IMR-90 (cell line): Measurements from ENCODE around the gene LIN7C. TPM values are rescaled to one million over a fixed set of nuclear protein-coding genes. Genes with fewer than 3 reads are reported as not detected.

Experiments used
- ATAC-seq: fragments of 200-7000 bp; cut with Tn5 transposase; 2 replicates; pipeline ENCODE4 v1.9.1; 2020; ENCODE audit warnings: low read depth, mild to moderate bottlenecking, moderate library complexity
- BruUV-seq: library from RNA; stranded (reverse); fragments of 400-500 nt; replicated peaks from 2 replicates; lab custom pipeline; 2021; lab: Mats Ljungman, UMichigan
- CTCF ChIA-PET: fragments of 300-600 bp; formaldehyde crosslinking; extraction: SDS; loops from one replicate; lab custom pipeline; 2021; ENCODE audit warnings: antibody characterized with exemption; lab: Yijun Ruan, JAX
- POLR2A ChIA-PET: fragments of 300-600 bp; sonication (Branson Sonifier 250); formaldehyde crosslinking; loops from one replicate; lab custom pipeline; 2022; ENCODE audit warnings: antibody characterized with exemption; ENCODE audit not compliant: unreplicated experiment; lab: Charles Lee
- DNase-seq: peaks from one replicate; pipeline ENCODE4 v3.0.0; 2013
- H2AFZ ChIP-seq: replicated peaks from 2 replicates; pipeline ENCODE3; 2013; ENCODE audit warnings: low read length, mild to moderate bottlenecking; ENCODE audit not compliant: poor library complexity
- H2AK5ac ChIP-seq: 2 replicates; pipeline ENCODE4 v1.6.1; 2013; ENCODE audit warnings: low read depth, low read length, inconsistent platforms
- H2AK9ac ChIP-seq: replicated peaks from 2 replicates; pipeline ENCODE3; 2013; ENCODE audit warnings: mild to moderate bottlenecking, low read depth, low read length, moderate library complexity; ENCODE audit not compliant: poor library complexity
- H2BK120ac ChIP-seq: 2 replicates; pipeline ENCODE4 v1.6.1; 2013; ENCODE audit warnings: low read depth, low read length, inconsistent platforms
- H2BK15ac ChIP-seq: 3 replicates; pipeline ENCODE4 v1.6.1; 2013; ENCODE audit warnings: low read depth, low read length, inconsistent platforms
- H2BK20ac ChIP-seq: 2 replicates; pipeline ENCODE4 v1.6.1; 2013; ENCODE audit warnings: low read depth, mild to moderate bottlenecking, inconsistent platforms, low read length, moderate library complexity
- H2BK5ac ChIP-seq: 2 replicates; pipeline ENCODE4 v1.6.1; 2013; ENCODE audit warnings: mild to moderate bottlenecking, low read depth, low read length, inconsistent platforms; ENCODE audit not compliant: poor library complexity, severe bottlenecking
- H3K14ac ChIP-seq: replicated peaks from 2 replicates; pipeline ENCODE4 v1.6.1; 2013; ENCODE audit warnings: low read depth, low read length, inconsistent platforms
- H3K18ac ChIP-seq: 2 replicates; pipeline ENCODE4 v1.6.1; 2013; ENCODE audit warnings: low read depth, low read length, control low read depth
- H3K23ac ChIP-seq: 2 replicates; pipeline ENCODE4 v1.6.1; 2013; ENCODE audit warnings: low read depth, low read length, inconsistent platforms
- H3K27ac ChIP-seq: 2 replicates; pipeline ENCODE4 v1.5.1; 2013; ENCODE audit warnings: mild to moderate bottlenecking, control low read depth, low read length; ENCODE audit not compliant: insufficient read depth
- H3K27me3 ChIP-seq: 2 replicates; pipeline ENCODE4 v1.6.1; 2013; ENCODE audit warnings: low read length; ENCODE audit not compliant: control insufficient read depth, insufficient read depth
- H3K36me3 ChIP-seq: 2 replicates; pipeline ENCODE4 v1.6.1; 2013; ENCODE audit warnings: low read length, mixed read lengths; ENCODE audit not compliant: control insufficient read depth, insufficient read depth
- H3K4ac ChIP-seq: 2 replicates; pipeline ENCODE4 v1.6.1; 2013; ENCODE audit warnings: low read depth, low read length, inconsistent platforms
- H3K4me1 ChIP-seq: 2 replicates; pipeline ENCODE4 v1.6.1; 2013; ENCODE audit warnings: low read length, mixed read lengths; ENCODE audit not compliant: control insufficient read depth, insufficient read depth
- H3K4me2 ChIP-seq: 2 replicates; pipeline ENCODE4 v1.6.1; 2013; ENCODE audit warnings: low read depth, mild to moderate bottlenecking, control low read depth, low read length, moderate library complexity
- H3K4me3 ChIP-seq: 2 replicates; pipeline ENCODE4 v1.5.1; 2013; ENCODE audit warnings: low read depth, mild to moderate bottlenecking, control low read depth, low read length, moderate library complexity; ENCODE audit not compliant: insufficient read depth
- H3K56ac ChIP-seq: 2 replicates; pipeline ENCODE4 v1.6.1; 2013; ENCODE audit warnings: low read length, inconsistent platforms; ENCODE audit not compliant: insufficient read depth; ENCODE audit errors: extremely low read depth
- H3K79me1 ChIP-seq, 2 experiments: 2 replicates each; pipeline ENCODE4 v1.6.1; 2013; ENCODE audit warnings: low read length in 2 of 2, inconsistent platforms in 1 of 2, low read depth in 1 of 2
- H3K9ac ChIP-seq: 2 replicates; pipeline ENCODE4 v1.6.1; 2013; ENCODE audit warnings: low read depth, low read length, control low read depth
- H3K9me1 ChIP-seq: 2 replicates; pipeline ENCODE4 v1.6.1; 2013; ENCODE audit warnings: low read length, inconsistent platforms; ENCODE audit not compliant: insufficient read depth
- H3K9me3 ChIP-seq: 2 replicates; pipeline ENCODE4 v1.6.1; 2013; ENCODE audit warnings: low read length; ENCODE audit not compliant: control insufficient read depth, insufficient read depth
- H4K20me1 ChIP-seq: 2 replicates; pipeline ENCODE4 v1.6.1; 2013; ENCODE audit warnings: low read length, inconsistent platforms; ENCODE audit not compliant: insufficient read depth
- H4K5ac ChIP-seq: 2 replicates; pipeline ENCODE4 v1.6.1; 2013; ENCODE audit warnings: mild to moderate bottlenecking, low read depth, low read length, control low read depth
- H4K8ac ChIP-seq, 2 experiments: 2 replicates each; pipeline ENCODE4 v1.6.1; 2013; ENCODE audit warnings: low read depth in 2 of 2, low read length in 2 of 2, control low read depth in 1 of 2, inconsistent platforms in 1 of 2
- H4K91ac ChIP-seq: 2 replicates; pipeline ENCODE4 v1.6.1; 2013; ENCODE audit warnings: low read depth, low read length, inconsistent platforms; ENCODE audit not compliant: insufficient read depth
- BHLHE40 ChIP-seq: fragments of 150-350 bp; IDR thresholded peaks from 2 replicates; pipeline ENCODE4 v1.6.1; 2016; ENCODE audit warnings: mild to moderate bottlenecking, low read depth, low read length
- CHD1 ChIP-seq: IDR thresholded peaks from 2 replicates; pipeline ENCODE4 v1.6.1; 2012; ENCODE audit warnings: low read depth, low read length, improper control_type of control experiment
- MAFK ChIP-seq: IDR thresholded peaks from 2 replicates; pipeline ENCODE4 v1.6.1; 2012; ENCODE audit warnings: low read depth, low read length, improper control_type of control experiment
- NFE2L2 ChIP-seq: fragments of 150-350 bp; IDR thresholded peaks from 2 replicates; pipeline ENCODE4 v1.6.1; 2016; ENCODE audit warnings: low read depth, mild to moderate bottlenecking, low read length
- POLR2A ChIP-seq: IDR thresholded peaks from 2 replicates; pipeline ENCODE4 v1.6.1; 2012; ENCODE audit warnings: mild to moderate bottlenecking, low read depth, low read length
- RAD21 ChIP-seq: IDR thresholded peaks from 2 replicates; pipeline ENCODE4 v1.6.1; 2012; ENCODE audit warnings: low read length, improper control_type of control experiment
- RCOR1 ChIP-seq: IDR thresholded peaks from 2 replicates; pipeline ENCODE4 v1.6.1; 2012; ENCODE audit warnings: mild to moderate bottlenecking, low read length, improper control_type of control experiment; ENCODE audit not compliant: insufficient replicate concordance
- WGBS, 2 experiments: methylation state at CpG; one replicate each; pipeline versions ENCODE4 v1.1.5 to v1.1.7; 2013; ENCODE audit warnings: missing lambda C conversion rate in 2 of 2; ENCODE audit not compliant: insufficient read length in 1 of 2; ENCODE audit errors: extremely low coverage in 2 of 2; 5-methylcytosine and 5-hydroxymethylcytosine counted together
- dilution Hi-C: fragments of 300-500 bp; cut with HindIII; formaldehyde crosslinking; loops from one replicate; pipeline ENCODE4 v1.14.3; 2018; ENCODE audit warnings: low sequenced_read_pairs; ENCODE audit not compliant: unreplicated experiment
- in situ Hi-C: fragments of 300-500 bp; cut with MboI; formaldehyde crosslinking; loops from 3 replicates; pipeline ENCODE4 v1.14.3; 2019; ENCODE audit warnings: low sequenced_read_pairs, inconsistent platforms, mixed read lengths
- intact Hi-C: fragments of 100-400 bp; cut with micrococcal nuclease; formaldehyde crosslinking; loops from 2 replicates; pipeline ENCODE4 v1.10.0; 2022
- polyA plus RNA-seq, 3 experiments: library from polyadenylated mRNA; depleted of rRNA; stranded (reverse); fragments of >200 nt; gene quantifications; 2 replicates each; pipeline ENCODE4 v1.2.3, GENCODE V29; 2012; ENCODE audit warnings: low replicate concordance in 1 of 3
- total RNA-seq: library from RNA; depleted of rRNA; stranded (reverse); fragments of >200 nt; gene quantifications from 2 replicates; pipeline ENCODE4 v1.2.3, GENCODE V29; 2012
- TF ChIP-seq, protein P1 (sequence below): conservative IDR thresholded peaks from 2 replicates; pipeline ENCODE4 v1.5.1; 2012; ENCODE audit warnings: mild to moderate bottlenecking, low read depth, low read length, improper control_type of control experiment

The LIN7C gene
- total and polyA plus RNA-seq, 2 of the 4 experiments (the other 2 are of a cell fraction), result 12.2 to 25.5 TPM

- no peaks in the 10 kb centered on the region for H3K36me3 ChIP-seq
- no peak overlapping the region for H3K4me3 ChIP-seq
- H2AK9ac ChIP-seq, result no peak overlapping the region
- TF ChIP-seq CHD1, result no peak
- TF ChIP-seq RCOR1, result no peak
- no peak for TF ChIP-seq NFE2L2
- TF ChIP-seq POLR2A, result no peak
- no peak for TF ChIP-seq RAD21
- TF ChIP-seq MAFK, result no peak
- TF ChIP-seq, protein P1, sequence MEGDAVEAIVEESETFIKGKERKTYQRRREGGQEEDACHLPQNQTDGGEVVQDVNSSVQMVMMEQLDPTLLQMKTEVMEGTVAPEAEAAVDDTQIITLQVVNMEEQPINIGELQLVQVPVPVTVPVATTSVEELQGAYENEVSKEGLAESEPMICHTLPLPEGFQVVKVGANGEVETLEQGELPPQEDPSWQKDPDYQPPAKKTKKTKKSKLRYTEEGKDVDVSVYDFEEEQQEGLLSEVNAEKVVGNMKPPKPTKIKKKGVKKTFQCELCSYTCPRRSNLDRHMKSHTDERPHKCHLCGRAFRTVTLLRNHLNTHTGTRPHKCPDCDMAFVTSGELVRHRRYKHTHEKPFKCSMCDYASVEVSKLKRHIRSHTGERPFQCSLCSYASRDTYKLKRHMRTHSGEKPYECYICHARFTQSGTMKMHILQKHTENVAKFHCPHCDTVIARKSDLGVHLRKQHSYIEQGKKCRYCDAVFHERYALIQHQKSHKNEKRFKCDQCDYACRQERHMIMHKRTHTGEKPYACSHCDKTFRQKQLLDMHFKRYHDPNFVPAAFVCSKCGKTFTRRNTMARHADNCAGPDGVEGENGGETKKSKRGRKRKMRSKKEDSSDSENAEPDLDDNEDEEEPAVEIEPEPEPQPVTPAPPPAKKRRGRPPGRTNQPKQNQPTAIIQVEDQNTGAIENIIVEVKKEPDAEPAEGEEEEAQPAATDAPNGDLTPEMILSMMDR, result no peak
- no peak for TF ChIP-seq BHLHE40
- no peak for DNase-seq
- no peak overlapping the region for H4K91ac ChIP-seq
- no peak overlapping the region for H2BK120ac ChIP-seq
- no peaks in the 10 kb centered on the region for H3K4me1 ChIP-seq
- POLR2A ChIA-PET, result no interaction called here
- no peaks in the 10 kb centered on the region; the same call in 1 of the 2 replicates for H3K9me1 ChIP-seq
- H4K20me1 ChIP-seq, result no peaks in the 10 kb centered on the region
- H2BK15ac ChIP-seq, result no peak overlapping the region
- H3K27ac ChIP-seq, result no peak overlapping the region
- no TSS peak for BruUV-seq
- no peak overlapping the region for H2BK20ac ChIP-seq
- intact Hi-C loops, result loop anchor here (10.0 kb wide), 1 partner anchor 1198 kb away; no protein-coding TSS in a partner anchor
- CTCF ChIA-PET, result no interaction called here
- no peak overlapping the region for H3K18ac ChIP-seq
- H3K4me2 ChIP-seq, result no peak overlapping the region
- H3K9ac ChIP-seq, result no peak overlapping the region
- dilution Hi-C loops, result loop anchor here (25.0 kb wide), 1 partner anchor 295 kb away; no protein-coding TSS in a partner anchor
- no peak overlapping the region for H4K5ac ChIP-seq
- H3K27me3 ChIP-seq, result no peaks in the 10 kb centered on the region
- 100% methylated on average over 1 of the region's 2 CpGs; no CpG with 5 or more reads in 1 of the 2 experiments for WGBS, 2 experiments
- H3K4ac ChIP-seq, result no peak overlapping the region
- H2BK5ac ChIP-seq, result no peak overlapping the region
- H3K14ac ChIP-seq, result no peak overlapping the region
- no peak overlapping the region for H3K23ac ChIP-seq
- H2AFZ ChIP-seq, result no peak overlapping the region
- H3K56ac ChIP-seq, result no peak overlapping the region
- H3K9me3 ChIP-seq, result no peaks in the 10 kb centered on the region
- no peaks in the 10 kb centered on the region for H3K79me1 ChIP-seq
- no peak for ATAC-seq
- H2AK5ac ChIP-seq, result no peak overlapping the region
- in situ Hi-C loops, result loop anchor here (25.0 kb wide), 1 partner anchor 720 kb away; no protein-coding TSS in a partner anchor
- no peak overlapping the region for H4K8ac ChIP-seq
These were observed 23.8 kb downstream of the LIN7C start for GRCh38 chr11:27482793-27483192.
